GM12878 (cell line): Measurements from ENCODE around the gene PAX3. TPM values are rescaled to one million over a fixed set of nuclear protein-coding genes. Genes with fewer than 3 reads are reported as not detected.

ENCODE experiments used
- ATAC-seq: fragments of 200-7000 bp; cut with Tn5 transposase; 3 replicates; pipeline ENCODE4 v1.9.1; 2020; ENCODE audit warnings: mild to moderate bottlenecking, moderate library complexity
- BruUV-seq: library from RNA; stranded (reverse); fragments of 400-500 nt; replicated peaks from 2 replicates; lab custom pipeline; 2021; lab: Mats Ljungman, UMichigan
- CTCF ChIA-PET: fragments of 300-600 bp; sonication (Branson Sonifier 250); formaldehyde crosslinking; extraction: SDS; loops from one replicate; lab custom pipeline; 2021; ENCODE audit warnings: inconsistent platforms; lab: Yijun Ruan, JAX
- POLR2A ChIA-PET: fragments of 350-600 bp; formaldehyde crosslinking; extraction: SDS; loops from one replicate; lab custom pipeline; 2021; ENCODE audit warnings: inconsistent platforms; lab: Charles Lee
- RAD21 ChIA-PET: fragments of 300-600 bp; sonication (Branson Sonifier 250); formaldehyde crosslinking; loops from one replicate; lab custom pipeline; 2023; ENCODE audit warnings: antibody characterized with exemption; ENCODE audit not compliant: unreplicated experiment; lab: Charles Lee
- SMC1A ChIA-PET: fragments of 300-600 bp; sonication (Branson Sonifier 250); formaldehyde crosslinking; loops from one replicate; lab custom pipeline; 2023; ENCODE audit not compliant: unreplicated experiment, uncharacterized antibody; lab: Charles Lee
- DNase-seq: peaks from one replicate; pipeline ENCODE4 v3.0.0-alpha.2; 2011; ENCODE audit warnings: low read depth, low spot score
- FAIRE-seq: peaks from 3 replicates; lab custom pipeline; 2011; peaks lifted over from hg19 to GRCh38; lab: Jason Lieb, UNC
- H2AFZ ChIP-seq: 2 replicates; pipeline ENCODE4 v1.6.0; 2011; ENCODE audit warnings: low read depth, low read length, control low read depth; ENCODE audit not compliant: control insufficient read depth
- H3K27ac ChIP-seq: 2 replicates; pipeline ENCODE4 v1.5.1; 2011; ENCODE audit warnings: control low read depth; ENCODE audit not compliant: control insufficient read depth, insufficient read depth
- H3K27me3 ChIP-seq, 2 experiments: replicated peaks in 1 of 2; 2 replicates each; pipeline versions ENCODE4 v1.6.0 to v1.6.1; 2011; ENCODE audit warnings: low read length in 1 of 2; ENCODE audit not compliant: control insufficient read depth in 2 of 2, insufficient read depth in 2 of 2
- H3K36me3 ChIP-seq, 2 experiments: 2 replicates each; pipeline ENCODE4 v1.5.1; 2011; ENCODE audit warnings: low read length in 1 of 2; ENCODE audit not compliant: control insufficient read depth in 2 of 2, insufficient read depth in 2 of 2
- H3K4me1 ChIP-seq: 2 replicates; pipeline ENCODE4 v1.6.1; 2011; ENCODE audit warnings: mild to moderate bottlenecking, low read length, moderate library complexity, mixed read lengths; ENCODE audit not compliant: control insufficient read depth, insufficient read depth
- H3K4me2 ChIP-seq: 2 replicates; pipeline ENCODE4 v1.6.0; 2011; ENCODE audit warnings: control low read depth; ENCODE audit not compliant: control insufficient read depth, insufficient read depth
- H3K4me3 ChIP-seq: fragments of 200-600 bp; sonication (generic); 2 replicates; pipeline ENCODE4 v1.5.1; 2016
- H3K79me2 ChIP-seq: 2 replicates; pipeline ENCODE4 v1.6.0; 2011; ENCODE audit warnings: low read length; ENCODE audit not compliant: control insufficient read depth, insufficient read depth
- H3K9ac ChIP-seq: 2 replicates; pipeline ENCODE4 v1.8.0; 2011; ENCODE audit warnings: low read length, control low read depth, mixed read lengths; ENCODE audit not compliant: control insufficient read depth, insufficient read depth
- H3K9me3 ChIP-seq: replicated peaks from 3 replicates; pipeline ENCODE4 v1.5.1; 2011; ENCODE audit warnings: mild to moderate bottlenecking, low read length; ENCODE audit not compliant: control insufficient read depth, insufficient read depth
- H4K20me1 ChIP-seq: 2 replicates; pipeline ENCODE4 v1.6.0; 2011; ENCODE audit not compliant: control insufficient read depth, insufficient read depth
- CREB1 ChIP-seq: IDR thresholded peaks from 2 replicates; pipeline ENCODE4 v1.6.1; 2012; ENCODE audit warnings: low read depth, mild to moderate bottlenecking, inconsistent platforms
- CTCF ChIP-seq, 3 experiments: IDR thresholded peaks in 2 of 3; conservative IDR thresholded peaks in 1 of 3; 2 replicates each; pipeline ENCODE4 v1.5.1; 2011; ENCODE audit warnings: low read depth in 3 of 3, low read length in 3 of 3, mild to moderate bottlenecking in 3 of 3, control low read depth in 2 of 3, moderate library complexity in 2 of 3, inconsistent platforms in 1 of 3, mixed read lengths in 1 of 3; ENCODE audit not compliant: control insufficient read depth in 2 of 3, insufficient read depth in 1 of 3; ENCODE audit errors: extremely low read depth in 1 of 3
- FOS ChIP-seq: IDR thresholded peaks from 3 replicates; pipeline ENCODE4 v1.6.1; 2011; ENCODE audit warnings: borderline replicate concordance; ENCODE audit not compliant: insufficient read length; ENCODE audit errors: extremely low read depth
- RAD21 ChIP-seq: IDR thresholded peaks from 2 replicates; pipeline ENCODE4 v1.6.1; 2011; ENCODE audit warnings: mild to moderate bottlenecking, low read depth, low read length, moderate library complexity; ENCODE audit not compliant: insufficient read depth
- RELA ChIP-seq: fragments of 450-650 bp; IDR thresholded peaks from 2 replicates; pipeline ENCODE4 v1.8.0; 2014; ENCODE audit warnings: borderline replicate concordance; ENCODE audit not compliant: partially characterized antibody
- SMC3 ChIP-seq: IDR thresholded peaks from 2 replicates; pipeline ENCODE4 v1.6.1; 2011; ENCODE audit warnings: low read length, improper control_type of control experiment, borderline replicate concordance
- ZNF687 ChIP-seq: fragments of 450-650 bp; IDR thresholded peaks from 2 replicates; pipeline ENCODE4 v1.6.1; 2017; ENCODE audit warnings: mild to moderate bottlenecking, moderate library complexity
- ZSCAN29 ChIP-seq: fragments of 450-650 bp; IDR thresholded peaks from 2 replicates; pipeline ENCODE4 v1.6.1; 2017; ENCODE audit warnings: mild to moderate bottlenecking, moderate library complexity
- WGBS: methylation state at CpG from one replicate; pipeline ENCODE4 v1.1.6; 2016; ENCODE audit warnings: low lambda C conversion rate; ENCODE audit not compliant: insufficient replicate concordance, insufficient coverage; ENCODE audit errors: missing lambda C conversion rate; 5-methylcytosine and 5-hydroxymethylcytosine counted together
- in situ Hi-C: fragments of 300-500 bp; cut with MboI; formaldehyde crosslinking; loops from 9 replicates; pipeline ENCODE4 v1.14.3; 2018; ENCODE audit warnings: mixed read lengths
- intact Hi-C: fragments of 100-400 bp; cut with micrococcal nuclease; formaldehyde crosslinking; loops from one replicate; pipeline ENCODE4 v1.14.2; 2022; ENCODE audit not compliant: unreplicated experiment
- polyA plus RNA-seq, 11 experiments: library from polyadenylated mRNA; depleted of rRNA in 4 of 11; unstranded in 6 of 11; stranded (reverse) in 5 of 11; fragments of >200 nt; fragmentation: Nextera tagmentation in 4 of 11; fragmentation: Illumina TruSeq in 1 of 11; extraction: Ambion mirVana in 4 of 11; extraction: Trizol in 1 of 11; gene quantifications; 1 replicate in 1 of 11; 2 replicates in 10 of 11; pipeline versions ENCODE4 v1.2.1 to v1.2.3, GENCODE V29; 2011 to 2016; ENCODE audit warnings: inconsistent platforms in 2 of 11, missing spikeins in 2 of 11, low read depth in 1 of 11
- total RNA-seq, 4 experiments: library from RNA; depleted of rRNA in 3 of 4; stranded (reverse); fragments of >200 nt in 3 of 4; fragmentation: Illumina TruSeq in 1 of 4; extraction: Trizol in 1 of 4; gene quantifications; 2 replicates each; pipeline versions ENCODE4 v1.2.1 to v1.2.3, GENCODE V29; 2013 to 2021

Gene PAX3
- total and polyA plus RNA-seq, 10 of the 15 experiments (the other 5 are each of a cell fraction or from before 2014, with no cell fraction given), result not detected

GRCh38 chr2:222336931-222337330, 38.1 kb upstream of the PAX3 start:
- CTCF ChIA-PET, result interaction anchor here (0.8 to 1.8 kb wide), 10 partner anchors 10 to 262 kb away, joined by 3 to 9 read pairs (median 4); no protein-coding TSS in a partner anchor
- no peak overlapping the region for H3K4me2 ChIP-seq
- POLR2A ChIA-PET, result no interaction called here
- SMC1A ChIA-PET, result interaction anchor here (0.6 to 2.1 kb wide), 10 partner anchors 10 to 225 kb away, joined by 3 to 9 read pairs (median 4); no protein-coding TSS in a partner anchor
- ATAC-seq (no peak), DNase-seq (no peak), FAIRE-seq (no peak)
- BruUV-seq, result no TSS peak
- TF ChIP-seq CREB1 (no peak), ZSCAN29 (no peak), RELA (no peak)
- peaks cover 5% of the 10 kb centered on the region; the same call in 2 of the 3 replicates for H3K9me3 ChIP-seq
- in situ Hi-C loops (no loop called here), intact Hi-C loops (no loop called here)
- H3K4me1 ChIP-seq, result no peaks in the 10 kb centered on the region
- RAD21 ChIA-PET, result interaction anchor here (1.2 to 1.6 kb wide), 6 partner anchors 19 to 234 kb away, joined by 3 to 9 read pairs (median 4); no protein-coding TSS in a partner anchor
- H2AFZ ChIP-seq, result no peak overlapping the region
- no peaks in the 10 kb centered on the region for H4K20me1 ChIP-seq
- H3K36me3 ChIP-seq, result no peaks in the 10 kb centered on the region
- no peak overlapping the region for H3K27ac ChIP-seq
- no peaks in the 10 kb centered on the region for H3K79me2 ChIP-seq
- H3K27me3 ChIP-seq, result no peaks in the 10 kb centered on the region
- H3K9ac ChIP-seq, result no peak overlapping the region
- no peak overlapping the region for H3K4me3 ChIP-seq

- no TSS peak for BruUV-seq
- WGBS, result 82% methylated on average over 1 of the region's 1 CpG
- POLR2A ChIA-PET, result no interaction called here
- intact Hi-C loops, result no loop called here
- DNase-seq (no peak), FAIRE-seq (no peak), ATAC-seq (peak; percentile 44; the same call in 2 of the 3 replicates)
- H3K9ac ChIP-seq, result no peak overlapping the region
- CTCF ChIA-PET, result interaction anchor here (0.7 to 1.8 kb wide), 11 partner anchors 10 to 262 kb away, joined by 3 to 9 read pairs (median 4); no protein-coding TSS in a partner anchor
- RAD21 ChIA-PET, result interaction anchor here (1.2 to 1.6 kb wide), 6 partner anchors 19 to 235 kb away, joined by 3 to 9 read pairs (median 4); no protein-coding TSS in a partner anchor
- peaks cover 5% of the 10 kb centered on the region; the same call in 2 of the 3 replicates for H3K9me3 ChIP-seq
- no peaks in the 10 kb centered on the region for H3K27me3 ChIP-seq
- no peak overlapping the region for H2AFZ ChIP-seq
- H3K79me2 ChIP-seq, result no peaks in the 10 kb centered on the region
- no peak overlapping the region for H3K4me3 ChIP-seq
- in situ Hi-C loops, result no loop called here
- no peaks in the 10 kb centered on the region for H4K20me1 ChIP-seq
- H3K36me3 ChIP-seq, result no peaks in the 10 kb centered on the region
- SMC1A ChIA-PET, result interaction anchor here (1.0 to 2.1 kb wide), 7 partner anchors 11 to 225 kb away, joined by 3 to 9 read pairs (median 6); no protein-coding TSS in a partner anchor
- no peak overlapping the region for H3K4me2 ChIP-seq
- no peak overlapping the region for H3K27ac ChIP-seq
- H3K4me1 ChIP-seq, result no peaks in the 10 kb centered on the region
- TF ChIP-seq RAD21, result peak; percentile 29; the same call in 1 of the 2 replicates
- no peak for TF ChIP-seq ZNF687
- peak; percentile 26; the same call in 1 of the 2 replicates for TF ChIP-seq SMC3
- peak in 1 of 3 experiments; percentile 23; a peak in 1 of 6 replicates for TF ChIP-seq CTCF (IDR thresholded peaks at IDR 0.05 in 2 of 3, conservative IDR thresholded peaks at IDR 0.05 in 1 of 3; ENCODE audit: control insufficient read depth in 2 of 3, extremely low read depth in 1 of 3, insufficient read depth in 1 of 3, low read depth in 3 of 3, low read length in 3 of 3)
- TF ChIP-seq FOS, result no peak
Measured at GRCh38 chr2:222336442-222336841, 37.6 kb upstream of the PAX3 start.
